ENCODE results near the gene ESF1. TPM values are rescaled to one million over a fixed set of nuclear protein-coding genes. Genes with fewer than 3 reads are reported as not detected.

The ESF1 gene
- total and polyA plus RNA-seq, 7 donors, result 9.0 to 22.8 (median 18.9) TPM

GRCh38 chr20:13756551-13756950 is 28.2 kb downstream of the ESF1 start:
- H3K27me3 ChIP-seq (ENCODE audit: insufficient read depth in 3 of 3, low read length in 2 of 3), result no peaks in the 10 kb centered on the region
- 94 to 96% (median 96%) methylated on average over 1 of the region's 1 CpG for WGBS, 3 donors
- TF ChIP-seq CTCF (IDR thresholded peaks at IDR 0.05), result no peak
- no peaks in the 10 kb centered on the region for H3K4me1 ChIP-seq
- no peak overlapping the region for H3K27ac ChIP-seq
- DNase-seq (no peak), ATAC-seq (no peak)
- H3K4me3 ChIP-seq, result no peak overlapping the region
- intact Hi-C loops (cut with DNase I), result no loop called here
- no peaks in the 10 kb centered on the region for H3K9me3 ChIP-seq
- peaks cover 0 to 54% of the 10 kb centered on the region in 2 donors for H3K36me3 ChIP-seq (ENCODE audit: insufficient read depth in 1 of 2, low read depth in 1 of 2)

GRCh38 chr20:13755809-13756208 is 28.9 kb downstream of the ESF1 start:
- H3K27me3 ChIP-seq (ENCODE audit: insufficient read depth in 3 of 3, low read length in 2 of 3), result no peaks in the 10 kb centered on the region
- TF ChIP-seq CTCF (IDR thresholded peaks at IDR 0.05), result no peak
- no peaks in the 10 kb centered on the region for H3K4me1 ChIP-seq
- ATAC-seq, result no peak
- no peak overlapping the region for H3K27ac ChIP-seq
- no peak for DNase-seq
- no peaks in the 10 kb centered on the region for H3K9me3 ChIP-seq
- H3K36me3 ChIP-seq (ENCODE audit: insufficient read depth in 1 of 2, low read depth in 1 of 2), result peaks cover 0 to 56% of the 10 kb centered on the region in 2 donors
- intact Hi-C loops (cut with DNase I), result no loop called here
- H3K4me3 ChIP-seq, result no peak overlapping the region
- 59 to 70% (median 60%) methylated on average over 5 of the region's 5 CpGs for WGBS, 3 donors

- no peak for TF ChIP-seq CTCF (IDR thresholded peaks at IDR 0.05)
- no peaks in the 10 kb centered on the region for H3K9me3 ChIP-seq
- H3K27ac ChIP-seq, result no peak overlapping the region
- ATAC-seq, result no peak
- no peak overlapping the region for H3K4me3 ChIP-seq
- intact Hi-C loops (cut with DNase I), result no loop called here
- DNase-seq, result no peak
- WGBS, 3 donors, result 57 to 85% (median 57%) methylated on average over 2 of the region's 2 CpGs
- no peaks in the 10 kb centered on the region for H3K4me1 ChIP-seq
- no peaks in the 10 kb centered on the region for H3K27me3 ChIP-seq (ENCODE audit: insufficient read depth in 3 of 3, low read length in 2 of 3)
- H3K36me3 ChIP-seq (ENCODE audit: insufficient read depth in 1 of 2, low read depth in 1 of 2), result peaks cover 0 to 41% of the 10 kb centered on the region in 2 donors
Measured at GRCh38 chr20:13753436-13754036, 31.2 kb downstream of the ESF1 start.

DNA sequence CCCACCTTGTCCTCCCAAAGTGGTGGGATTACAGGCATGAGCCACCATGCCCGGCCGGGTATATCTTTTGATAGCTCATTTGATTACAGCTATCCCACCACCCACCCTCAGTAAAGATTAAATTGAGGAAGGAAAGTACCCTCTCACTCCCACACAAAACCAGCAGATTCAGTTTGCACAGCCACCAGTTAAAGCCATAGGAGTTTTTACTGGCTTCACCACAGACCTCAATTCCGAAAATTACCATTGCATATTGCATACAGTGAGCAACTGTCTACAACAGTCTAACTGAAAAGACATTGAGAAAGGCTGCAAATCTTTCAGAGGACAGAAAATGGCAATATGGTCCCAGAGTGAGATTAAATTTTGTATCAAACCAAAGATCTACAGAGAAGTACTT is 34.9 kb downstream of the ESF1 start:
- ATAC-seq, result no peak
- peaks cover 0 to 13% of the 10 kb centered on the region in 2 donors for H3K36me3 ChIP-seq (ENCODE audit: insufficient read depth in 1 of 2, low read depth in 1 of 2)
- H3K27me3 ChIP-seq (ENCODE audit: insufficient read depth in 3 of 3, low read length in 2 of 3), result no peaks in the 10 kb centered on the region
- H3K4me1 ChIP-seq, result no peaks in the 10 kb centered on the region
- H3K9me3 ChIP-seq, result no peaks in the 10 kb centered on the region
- H3K27ac ChIP-seq, result no peak overlapping the region
- WGBS, 3 donors, result 95 to 99% (median 97%) methylated on average over 3 of the region's 3 CpGs
- no peak overlapping the region for H3K4me3 ChIP-seq
- no peak for DNase-seq
- intact Hi-C loops (cut with DNase I), result no loop called here
- no peak for TF ChIP-seq CTCF (IDR thresholded peaks at IDR 0.05)

- TF ChIP-seq CTCF (IDR thresholded peaks at IDR 0.05), result no peak
- Histone ChIP-seq H3K27ac (no peak overlapping the region), H3K36me3 (ENCODE audit: insufficient read depth in 1 of 2, low read depth in 1 of 2) (no peaks in the 10 kb centered on the region), H3K4me1 (no peaks in the 10 kb centered on the region), H3K4me3 (no peak overlapping the region), H3K9me3 (no peaks in the 10 kb centered on the region), H3K27me3 (ENCODE audit: insufficient read depth in 3 of 3, low read length in 2 of 3) (no peaks in the 10 kb centered on the region)
- intact Hi-C loops (cut with DNase I), result no loop called here
- DNase-seq (no peak), ATAC-seq (peak; percentile 75 to 88 (median 82))
- WGBS, 3 donors, result 73 to 85% (median 84%) methylated on average over 2 of the region's 2 CpGs
Measured at GRCh38 chr20:13745784-13746183, 38.9 kb downstream of the ESF1 start.
